Sigmoid colon (tissue), 7 donors: ENCODE measurements around the gene ANO1. TPM values are rescaled to one million over a fixed set of nuclear protein-coding genes. Genes with fewer than 3 reads are reported as not detected.
A peak's percentile ranks its signal among the peaks of the same experiment; 100 is the strongest.

Experiments
- DNase-seq: peaks from one replicate; pipeline ENCODE4 v3.0.0-alpha.2; 2019
- H3K27ac ChIP-seq, 4 donors: fragments of 200-600 bp; sonication (generic); one replicate each; pipeline ENCODE4 v1.5.1; 2016 to 2019; ENCODE audit warnings: mild to moderate bottlenecking in 1 of 4
- H3K27me3 ChIP-seq, 3 donors: fragments of 200-600 bp; sonication (generic); one replicate each; pipeline ENCODE4 v1.5.1; 2019; ENCODE audit warnings: mild to moderate bottlenecking in 1 of 3
- H3K36me3 ChIP-seq, 4 donors: fragments of 200-600 bp; sonication (generic); one replicate each; pipeline ENCODE4 v1.5.1; 2016 to 2019
- H3K4me1 ChIP-seq, 4 donors: fragments of 200-600 bp; sonication (generic); one replicate each; pipeline ENCODE4 v1.5.1; 2017 to 2019
- H3K4me3 ChIP-seq, 4 donors: fragments of 200-600 bp; sonication (generic); one replicate each; pipeline ENCODE4 v1.5.1; 2017 to 2019; ENCODE audit warnings: mild to moderate bottlenecking in 2 of 4, moderate library complexity in 1 of 4
- H3K9me3 ChIP-seq, 4 donors: fragments of 200-600 bp in 3 of 4; sonication (generic) in 3 of 4; one replicate each; pipeline versions ENCODE4 v1.5.1 to v1.6.1; 2013 to 2019
- EP300 ChIP-seq, 4 donors: sonication (generic); formaldehyde crosslinking; IDR thresholded peaks; one replicate each; pipeline ENCODE4 v1.6.1; 2017; ENCODE audit warnings: antibody characterized with exemption in 4 of 4
- POLR2A ChIP-seq, 2 donors: fragments of 450-650 bp; IDR thresholded peaks; one replicate each; pipeline ENCODE4 v1.6.1; 2016; ENCODE audit warnings: antibody characterized with exemption in 2 of 2, mild to moderate bottlenecking in 2 of 2, moderate library complexity in 2 of 2
- POLR2AphosphoS5 ChIP-seq, 4 donors: sonication (generic); formaldehyde crosslinking; IDR thresholded peaks; one replicate each; pipeline ENCODE4 v1.6.1; 2017; ENCODE audit warnings: antibody characterized with exemption in 4 of 4
- WGBS, 2 donors: extraction: QIAGEN DNeasy Blood & Tissue Kit; methylation state at CpG; one replicate each; pipeline ENCODE4 v1.1.7; 2013; 5-methylcytosine and 5-hydroxymethylcytosine counted together
- intact Hi-C: fragments of 100-400 bp; cut with DNase I; formaldehyde crosslinking; loops from one replicate; pipeline ENCODE4 v1.15.1; 2023
- polyA plus RNA-seq, 3 donors: library from polyadenylated mRNA; stranded (reverse); fragments of 200-250 nt; gene quantifications; one replicate each; pipeline ENCODE4 v1.2.3, GENCODE V29; 2013
- total RNA-seq, 4 donors: library from RNA; depleted of rRNA; stranded (reverse); fragments of >200 nt; gene quantifications; one replicate each; pipeline ENCODE4 v1.1.0, GENCODE V29; 2016
- TF ChIP-seq, protein P1 (sequence below), 4 experiments: fragments of 450-650 bp in 3 of 4; fragments of 200-600 bp in 1 of 4; IDR thresholded peaks; one replicate each; pipeline ENCODE4 v1.5.1; 2016 to 2019; ENCODE audit warnings: antibody characterized with exemption in 4 of 4, mild to moderate bottlenecking in 3 of 4, moderate library complexity in 2 of 4
- donor health status: healthy with polysubstance abuse.
- donor health status: Bipolar disorder and iron deficiency.
- donor health status: healthy.

Gene ANO1
- total and polyA plus RNA-seq, 7 donors = 0.60 to 33.9 (median 17.4) TPM

DNA sequence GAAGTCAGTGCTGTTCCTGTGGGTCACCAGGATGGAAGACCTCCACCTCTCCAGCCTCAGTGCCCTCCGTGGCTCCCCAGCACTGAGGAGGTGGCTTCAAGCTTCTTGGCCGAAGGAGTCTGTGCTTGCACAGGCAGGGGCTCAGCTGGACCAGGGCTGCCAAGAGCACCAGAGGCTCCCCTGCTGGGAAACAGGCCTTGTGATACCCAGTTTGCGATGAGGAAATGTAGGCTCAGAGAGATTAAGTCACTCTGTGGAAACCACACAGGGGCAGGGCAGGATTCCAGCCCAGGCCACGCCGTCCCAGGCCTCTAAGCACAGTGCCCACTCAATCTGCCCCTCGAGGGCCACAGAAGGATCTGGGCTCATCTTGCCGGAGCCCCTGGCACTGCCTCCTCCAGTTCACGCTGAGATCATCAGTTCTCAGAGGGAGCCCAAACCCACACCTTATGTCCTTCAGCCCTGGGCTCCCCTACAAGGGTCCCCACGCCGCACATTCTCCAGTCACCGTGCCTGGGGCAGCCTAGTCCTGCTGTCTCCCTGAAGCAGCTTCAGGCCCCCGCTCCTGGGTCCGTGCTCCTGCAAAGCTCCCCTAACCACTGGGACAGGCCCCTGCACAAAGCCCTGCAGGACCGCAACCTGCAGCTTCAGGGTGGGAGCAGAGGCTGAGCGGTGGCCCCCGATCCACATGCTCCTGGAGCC lies 21.6 kb downstream of the ANO1 start:
- Histone ChIP-seq H3K9me3 (peaks cover 0 to 1% (median 0%) of the 10 kb centered on the region in 4 donors), H3K4me1 (no peaks in the 10 kb centered on the region), H3K4me3 (no peak overlapping the region), H3K36me3 (no peaks in the 10 kb centered on the region), H3K27me3 (no peaks in the 10 kb centered on the region), H3K27ac (peak overlapping the region in 1 of 4 donors; percentile 18)
- DNase-seq = no peak
- WGBS, 2 donors = 89% methylated on average over 16 of the region's 16 CpGs
- intact Hi-C loops = no loop called here
- TF ChIP-seq POLR2A (IDR thresholded peaks at IDR 0.05) = no peak
- TF ChIP-seq EP300 (IDR thresholded peaks at IDR 0.05) = no peak
- TF ChIP-seq POLR2AphosphoS5 (IDR thresholded peaks at IDR 0.05) = no peak
- TF ChIP-seq, protein P1, sequence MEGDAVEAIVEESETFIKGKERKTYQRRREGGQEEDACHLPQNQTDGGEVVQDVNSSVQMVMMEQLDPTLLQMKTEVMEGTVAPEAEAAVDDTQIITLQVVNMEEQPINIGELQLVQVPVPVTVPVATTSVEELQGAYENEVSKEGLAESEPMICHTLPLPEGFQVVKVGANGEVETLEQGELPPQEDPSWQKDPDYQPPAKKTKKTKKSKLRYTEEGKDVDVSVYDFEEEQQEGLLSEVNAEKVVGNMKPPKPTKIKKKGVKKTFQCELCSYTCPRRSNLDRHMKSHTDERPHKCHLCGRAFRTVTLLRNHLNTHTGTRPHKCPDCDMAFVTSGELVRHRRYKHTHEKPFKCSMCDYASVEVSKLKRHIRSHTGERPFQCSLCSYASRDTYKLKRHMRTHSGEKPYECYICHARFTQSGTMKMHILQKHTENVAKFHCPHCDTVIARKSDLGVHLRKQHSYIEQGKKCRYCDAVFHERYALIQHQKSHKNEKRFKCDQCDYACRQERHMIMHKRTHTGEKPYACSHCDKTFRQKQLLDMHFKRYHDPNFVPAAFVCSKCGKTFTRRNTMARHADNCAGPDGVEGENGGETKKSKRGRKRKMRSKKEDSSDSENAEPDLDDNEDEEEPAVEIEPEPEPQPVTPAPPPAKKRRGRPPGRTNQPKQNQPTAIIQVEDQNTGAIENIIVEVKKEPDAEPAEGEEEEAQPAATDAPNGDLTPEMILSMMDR (IDR thresholded peaks at IDR 0.05) = no peak

DNA sequence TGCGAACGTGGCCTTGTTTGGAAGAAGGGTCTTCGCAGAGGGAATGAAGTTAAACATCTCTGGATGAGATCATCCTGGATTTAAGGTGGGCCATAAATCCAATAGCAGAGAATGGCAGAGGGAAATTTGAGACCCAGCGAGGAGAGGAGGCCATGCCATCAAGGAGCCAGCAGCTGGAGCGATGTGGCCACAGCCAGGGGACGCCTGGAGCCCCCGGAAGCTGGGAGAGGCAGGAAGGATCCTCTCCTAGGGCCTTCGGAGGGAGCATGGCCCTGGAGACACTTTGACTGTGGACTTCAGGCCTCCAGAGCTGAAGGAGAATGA lies 22.1 kb downstream of the ANO1 start:
- Histone ChIP-seq H3K27ac (no peak overlapping the region), H3K4me3 (no peak overlapping the region), H3K36me3 (no peaks in the 10 kb centered on the region), H3K4me1 (peaks cover 0 to 5% (median under 1%) of the 10 kb centered on the region in 4 donors), H3K27me3 (no peaks in the 10 kb centered on the region), H3K9me3 (peaks cover 0 to 1% (median 0%) of the 10 kb centered on the region in 4 donors)
- no peak for TF ChIP-seq POLR2A (IDR thresholded peaks at IDR 0.05)
- TF ChIP-seq EP300 (IDR thresholded peaks at IDR 0.05) = no peak
- TF ChIP-seq POLR2AphosphoS5 (IDR thresholded peaks at IDR 0.05) = no peak
- TF ChIP-seq, protein P1 (IDR thresholded peaks at IDR 0.05) = no peak
- intact Hi-C loops = no loop called here
- DNase-seq = no peak
- WGBS, 2 donors = 82 to 85% methylated on average over 8 of the region's 8 CpGs

DNA sequence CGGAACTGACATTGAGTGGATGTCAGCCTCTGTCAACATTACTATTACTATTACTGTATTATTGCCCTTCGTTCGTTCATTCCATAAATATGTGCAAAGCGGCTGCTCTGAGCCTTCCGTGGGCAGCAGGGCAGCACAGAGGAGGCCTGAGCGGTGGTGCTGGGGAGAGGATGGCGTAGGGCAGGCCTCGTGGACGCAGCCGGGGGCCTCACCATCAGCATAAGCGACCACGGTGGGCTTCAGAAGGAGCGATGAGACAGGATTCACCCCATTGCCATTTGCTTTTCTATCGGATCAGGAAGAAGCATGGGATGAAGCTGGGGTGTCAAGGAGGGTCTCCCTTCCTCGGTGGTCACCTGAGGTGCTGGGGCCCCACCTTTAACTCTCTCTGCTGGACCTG lies 22.7 kb downstream of the ANO1 start:
- H3K9me3 ChIP-seq = no peaks in the 10 kb centered on the region
- no peaks in the 10 kb centered on the region for H3K36me3 ChIP-seq
- H3K27ac ChIP-seq = no peak overlapping the region
- DNase-seq = no peak
- intact Hi-C loops = no loop called here
- no peaks in the 10 kb centered on the region for H3K27me3 ChIP-seq
- peaks cover 0 to 10% (median 6%) of the 10 kb centered on the region in 4 donors for H3K4me1 ChIP-seq
- WGBS, 2 donors = 91% methylated on average over 15 of the region's 15 CpGs
- TF ChIP-seq POLR2AphosphoS5 (IDR thresholded peaks at IDR 0.05) (no peak), EP300 (IDR thresholded peaks at IDR 0.05) (no peak), POLR2A (IDR thresholded peaks at IDR 0.05) (no peak)
- TF ChIP-seq, protein P1 (IDR thresholded peaks at IDR 0.05) = no peak
- no peak overlapping the region for H3K4me3 ChIP-seq

DNA sequence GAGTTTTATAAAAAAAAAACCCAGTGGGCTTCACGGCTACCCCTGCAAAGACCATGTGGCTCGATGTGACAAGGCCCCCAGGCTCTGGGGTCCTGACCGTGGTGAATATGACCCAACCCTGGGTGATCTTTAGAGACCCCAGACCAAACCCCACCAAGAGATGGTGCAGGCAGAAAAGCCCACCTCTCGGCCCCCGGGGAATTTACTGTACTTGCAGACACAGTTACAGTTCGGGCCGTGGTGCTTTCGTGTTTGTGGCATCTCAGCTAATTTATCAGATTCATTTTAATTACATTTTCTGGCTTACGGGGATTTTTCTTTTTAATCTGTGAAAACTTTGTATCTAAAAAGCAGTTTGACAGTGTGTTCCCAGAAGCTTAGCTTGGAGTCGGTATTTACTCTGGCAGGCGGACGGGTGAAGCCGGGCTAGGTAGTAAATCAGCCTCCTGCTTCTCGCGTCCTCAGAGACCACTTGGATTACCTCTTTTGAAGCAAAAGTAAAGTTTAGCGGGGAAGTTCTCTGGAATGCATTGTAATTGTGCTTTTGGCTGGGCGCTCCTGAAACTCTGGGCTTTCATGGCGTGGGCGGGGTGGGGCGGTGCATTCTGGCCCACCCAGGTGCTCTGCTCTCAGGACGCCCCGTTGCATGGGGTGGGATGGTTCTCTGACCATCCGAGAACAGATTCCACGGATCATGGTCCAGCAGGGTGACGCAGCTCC lies 25.3 kb downstream of the ANO1 start:
- Histone ChIP-seq H3K36me3 (no peaks in the 10 kb centered on the region), H3K9me3 (no peaks in the 10 kb centered on the region), H3K4me3 (no peak overlapping the region), H3K27me3 (no peaks in the 10 kb centered on the region), H3K4me1 (peaks cover 0 to 35% (median 32%) of the 10 kb centered on the region in 4 donors), H3K27ac (no peak overlapping the region)
- WGBS, 2 donors = 85 to 87% methylated on average over 25 of the region's 25 CpGs
- DNase-seq = no peak
- intact Hi-C loops = no loop called here
- TF ChIP-seq POLR2A (IDR thresholded peaks at IDR 0.05) (no peak), EP300 (IDR thresholded peaks at IDR 0.05) (no peak), POLR2AphosphoS5 (IDR thresholded peaks at IDR 0.05) (no peak)
- TF ChIP-seq, protein P1 (IDR thresholded peaks at IDR 0.05) = no peak
